Ishikawa (cell line): ENCODE results near the gene OPN1LW.
"Not testable (repeated sequence)": the region's sequence is repeated elsewhere in the genome, so short reads cannot be mapped to it uniquely, and the experiment has no call there.

Experiments
- CEBPB ChIP-seq: IDR thresholded peaks from 2 replicates; pipeline ENCODE4 v1.6.1; 2012
- CREB1 ChIP-seq: IDR thresholded peaks from 2 replicates; pipeline ENCODE4 v1.6.1; 2012; ENCODE audit warnings: low read depth
- EGR1 ChIP-seq: IDR thresholded peaks from 2 replicates; pipeline ENCODE4 v1.6.1; 2012
- EP300 ChIP-seq: IDR thresholded peaks from 2 replicates; pipeline ENCODE4 v1.6.1; 2012; ENCODE audit warnings: borderline replicate concordance
- FOXM1 ChIP-seq: IDR thresholded peaks from 2 replicates; pipeline ENCODE4 v1.6.1; 2012; ENCODE audit warnings: low read depth, borderline replicate concordance
- MAX ChIP-seq: IDR thresholded peaks from 2 replicates; pipeline ENCODE4 v1.6.1; 2012
- NFIC ChIP-seq: IDR thresholded peaks from 2 replicates; pipeline ENCODE4 v1.6.1; 2012
- RAD21 ChIP-seq: IDR thresholded peaks from 2 replicates; pipeline ENCODE4 v1.6.1; 2012; ENCODE audit warnings: low read depth
- REST ChIP-seq: IDR thresholded peaks from 2 replicates; pipeline ENCODE4 v1.6.1; 2012; ENCODE audit warnings: low read depth, mild to moderate bottlenecking
- TAF1 ChIP-seq: IDR thresholded peaks from 2 replicates; pipeline ENCODE4 v1.6.1; 2012; ENCODE audit warnings: low read depth, mild to moderate bottlenecking
- TCF12 ChIP-seq: IDR thresholded peaks from 2 replicates; pipeline ENCODE4 v1.6.1; 2012; ENCODE audit warnings: low read depth
- TEAD4 ChIP-seq: IDR thresholded peaks from 2 replicates; pipeline ENCODE4 v1.6.1; 2012
- USF1 ChIP-seq: IDR thresholded peaks from 2 replicates; pipeline ENCODE4 v1.6.1; 2012
- YY1 ChIP-seq: IDR thresholded peaks from 2 replicates; pipeline ENCODE4 v1.6.1; 2012; ENCODE audit warnings: low read depth
- ZBTB7A ChIP-seq: IDR thresholded peaks from 2 replicates; pipeline ENCODE4 v1.6.1; 2012; ENCODE audit warnings: low read depth

Gene OPN1LW

GRCh38 chrX:154144010-154144409 is at the start of gene OPN1LW:
TSS of gene OPN1LW (plus strand) at chrX:154144243. CDS start at chrX:154144284, 41 bp downstream.
- TF ChIP-seq NFIC, FOXM1, YY1: not testable (repeated sequence)

- no peak for TF ChIP-seq REST
- no peak for TF ChIP-seq FOXM1
- TF ChIP-seq ZBTB7A: no peak
- TF ChIP-seq EGR1: no peak
- TF ChIP-seq TCF12: no peak
These were observed 49.2 kb upstream of the OPN1LW start for GRCh38 chrX:154094833-154095232.

GRCh38 chrX:154096140-154097002 is 47.7 kb upstream of the OPN1LW start:
- TF ChIP-seq NFIC (no peak), CEBPB (no peak), YY1 (no peak), MAX (no peak), REST (no peak), FOXM1 (no peak), TEAD4 (no peak), RAD21 (no peak), TAF1 (no peak), EGR1 (no peak), ZBTB7A (no peak), CREB1 (no peak), TCF12 (no peak), USF1 (no peak)

GRCh38 chrX:154097003-154097588 is 46.9 kb upstream of the OPN1LW start:
- no peak for TF ChIP-seq ZBTB7A
- TF ChIP-seq NFIC: no peak
- TF ChIP-seq EGR1: no peak
- TF ChIP-seq TEAD4: no peak
- no peak for TF ChIP-seq EP300
- no peak for TF ChIP-seq TAF1
- no peak for TF ChIP-seq USF1
- no peak for TF ChIP-seq CEBPB
- no peak for TF ChIP-seq FOXM1
- no peak for TF ChIP-seq MAX
- no peak for TF ChIP-seq CREB1
- no peak for TF ChIP-seq YY1
- no peak; the same call in 1 of the 2 replicates for TF ChIP-seq TCF12
- no peak for TF ChIP-seq RAD21
- TF ChIP-seq REST: no peak
